Measurements from ENCODE around the gene RNF6.
A peak's percentile ranks its signal among the peaks of the same experiment; 100 is the strongest.

RNF6 gene

DNA sequence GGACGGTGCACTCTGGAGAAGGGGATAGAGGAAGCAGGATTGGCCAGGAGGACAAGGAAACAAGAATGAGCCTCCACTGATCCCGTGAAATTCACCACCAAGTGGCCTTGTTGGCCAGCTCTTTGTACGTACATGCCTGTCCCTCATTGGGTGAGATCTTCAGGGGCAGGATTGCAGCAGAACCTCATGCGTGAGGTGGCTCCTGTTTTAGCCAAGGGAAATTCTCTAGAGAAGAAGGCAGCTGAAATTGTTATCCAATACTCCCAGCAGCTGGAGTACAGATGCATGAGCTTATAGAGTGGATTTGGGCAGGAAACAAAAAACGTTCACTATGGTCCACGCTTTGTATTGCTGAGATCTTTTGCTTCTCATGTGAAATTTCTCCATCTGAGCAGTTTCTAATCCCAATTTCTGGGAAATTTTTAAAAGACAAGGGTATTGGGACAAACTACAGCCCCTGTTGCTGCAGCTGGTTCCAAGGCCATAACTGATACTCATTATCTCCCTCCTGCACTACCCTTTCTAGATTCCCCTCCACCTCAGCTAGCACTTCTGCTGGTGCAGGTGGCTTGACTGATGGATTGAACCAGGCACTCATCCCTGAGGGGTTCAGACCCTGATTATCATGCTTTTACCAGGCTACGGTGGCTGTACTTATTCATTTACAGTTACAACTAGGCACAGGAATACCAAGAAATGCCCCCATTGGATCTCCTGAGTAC is 3.9 kb upstream of the RNF6 start:
- DNase-seq: no peak

- DNase-seq: no peak
These were observed 469 bp upstream of the RNF6 start for GRCh38 chr13:26222520-26223046.

DNA sequence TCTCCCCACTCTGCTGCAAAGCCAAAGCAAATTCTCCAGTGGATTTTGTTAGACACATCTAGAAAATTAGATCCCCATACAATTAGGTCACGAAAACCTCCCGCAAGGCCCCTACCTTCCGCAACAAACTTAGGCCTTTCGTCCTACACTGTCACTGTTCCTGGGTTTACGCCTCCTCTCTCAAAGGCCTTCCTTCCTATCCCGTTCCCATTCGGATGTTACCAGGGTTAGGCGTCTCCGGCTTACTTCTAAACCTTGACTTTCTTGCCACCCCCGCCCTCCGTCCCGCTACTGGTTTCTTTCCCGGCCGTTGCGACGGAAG is 754 bp downstream of the RNF6 start:
- DNase-seq: no peak

GRCh38 chr13:26220575-26220974 is 1.5 kb downstream of the RNF6 start:
- DNase-seq: no peak

GRCh38 chr13:26219726-26220125 is 2.4 kb downstream of the RNF6 start:
- DNase-seq: no peak

GRCh38 chr13:26216042-26216441 is 6.1 kb downstream of the RNF6 start:
- DNase-seq: no peak

GRCh38 chr13:26213982-26214381 is 8.1 kb downstream of the RNF6 start:
- DNase-seq: no peak

DNA sequence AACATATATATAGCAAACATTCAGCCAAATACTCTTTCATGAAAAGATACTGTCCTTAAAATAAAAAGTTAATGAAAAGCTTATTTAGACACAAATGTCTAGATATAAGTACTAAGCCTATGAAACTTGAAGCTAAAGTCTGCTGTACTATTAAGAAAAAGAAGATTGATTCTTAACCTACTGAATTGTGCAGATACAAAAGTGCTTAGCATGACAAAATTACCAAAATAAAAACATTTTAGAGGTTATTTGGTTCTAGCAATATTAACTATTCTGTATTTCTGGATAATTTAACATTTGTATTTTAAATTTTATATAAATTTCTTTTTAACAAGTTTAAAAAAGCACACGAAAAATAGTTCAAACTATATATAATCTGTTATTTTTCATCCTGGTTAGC is 8.8 kb downstream of the RNF6 start:
- no peak for DNase-seq

DNA sequence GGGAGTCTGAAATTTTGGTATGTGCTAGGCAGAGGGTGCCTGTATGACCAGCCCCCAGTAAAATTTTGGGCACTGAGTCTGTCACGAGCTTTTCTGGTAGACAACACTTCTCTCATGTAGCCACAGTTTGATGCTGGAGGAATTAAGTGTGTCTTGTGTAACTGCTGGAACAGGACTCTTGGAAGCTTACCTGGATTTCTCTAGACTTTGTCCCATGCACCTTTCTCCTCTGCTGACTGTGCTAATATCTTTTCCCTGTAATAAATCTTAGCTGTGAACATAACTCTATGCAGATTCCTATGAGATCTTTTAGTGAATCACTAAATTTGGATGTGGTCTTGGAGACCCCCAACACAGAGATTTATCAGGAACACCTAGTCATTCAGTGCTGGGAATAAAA is 13.8 kb downstream of the RNF6 start:
- DNase-seq: no peak

- DNase-seq: no peak
These were observed 19.6 kb downstream of the RNF6 start for GRCh38 chr13:26202365-26202972.

GRCh38 chr13:26200811-26201210 is 21.3 kb downstream of the RNF6 start:
- DNase-seq: no peak

GRCh38 chr13:26198116-26198515 is 24.0 kb downstream of the RNF6 start:
- DNase-seq: no peak

DNA sequence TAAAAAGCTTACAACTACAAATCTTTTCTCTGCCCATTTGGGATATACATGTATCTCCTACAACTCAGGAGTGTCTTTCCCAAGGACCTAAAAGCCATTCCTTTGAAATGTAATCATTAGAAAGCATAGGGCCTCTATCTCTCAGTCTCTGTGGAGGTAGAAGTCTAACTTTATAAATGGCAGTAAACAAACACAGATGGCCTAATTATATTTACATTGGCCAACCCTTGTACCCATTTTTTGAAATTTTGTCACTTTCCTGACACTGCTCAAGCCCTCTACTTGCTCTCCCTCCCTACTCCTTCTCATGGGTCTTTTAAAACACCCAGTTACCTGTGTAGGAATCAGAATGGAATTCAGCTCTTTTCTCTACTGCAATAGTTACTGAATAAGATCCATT is 24.8 kb downstream of the RNF6 start:
- DNase-seq: no peak

DNA sequence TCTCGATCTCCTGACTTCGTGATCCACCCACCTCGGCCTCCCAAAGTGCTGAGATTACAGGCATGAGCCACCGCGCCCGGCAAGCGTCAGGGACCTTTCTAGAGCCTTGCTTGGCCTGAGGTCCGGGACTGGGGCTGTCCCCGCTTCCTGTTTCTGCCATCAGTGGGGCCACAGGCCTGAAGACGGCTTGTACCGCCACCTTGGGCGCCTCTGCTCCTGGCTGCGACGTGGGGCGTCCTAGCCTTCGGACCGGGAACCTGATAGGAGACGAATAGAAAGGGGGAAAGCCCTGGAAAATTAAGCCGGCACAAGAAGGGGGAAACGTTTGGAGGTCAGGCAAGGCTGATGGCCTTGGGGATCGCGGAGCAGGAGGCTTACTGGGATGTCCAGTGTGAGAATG is 35.1 kb downstream of the RNF6 start:
- peak; percentile 26 for DNase-seq

GRCh38 chr13:26186118-26186870 is 35.8 kb downstream of the RNF6 start:
- DNase-seq: peak; percentile 95

- no peak for DNase-seq
These were observed 36.4 kb downstream of the RNF6 start for GRCh38 chr13:26185720-26186117.

DNA sequence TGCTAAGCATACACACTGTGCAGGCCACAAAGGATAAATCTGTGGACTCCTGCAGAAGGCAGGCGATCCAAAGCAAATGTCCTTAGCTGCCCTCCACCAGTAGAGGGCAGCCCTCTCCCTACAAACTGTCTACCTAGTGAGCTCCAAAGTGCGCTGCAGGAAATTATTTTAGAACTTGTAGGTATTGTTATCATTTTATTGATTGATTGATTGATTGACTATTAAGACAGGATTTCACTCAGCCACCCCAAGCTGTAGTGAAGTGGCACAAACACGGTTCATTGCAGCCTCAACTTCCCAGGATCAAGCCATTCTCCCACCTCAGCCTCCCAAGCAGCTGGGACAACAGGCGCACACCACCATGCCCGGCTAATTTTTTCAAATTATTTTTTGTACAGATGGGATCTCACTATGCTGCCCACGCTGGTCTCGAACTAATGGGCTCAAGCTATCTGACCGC is 37.3 kb downstream of the RNF6 start:
- DNase-seq: peak; percentile 71

- no peak for DNase-seq
These were observed 38.7 kb downstream of the RNF6 start for GRCh38 chr13:26183416-26183815.

DNA sequence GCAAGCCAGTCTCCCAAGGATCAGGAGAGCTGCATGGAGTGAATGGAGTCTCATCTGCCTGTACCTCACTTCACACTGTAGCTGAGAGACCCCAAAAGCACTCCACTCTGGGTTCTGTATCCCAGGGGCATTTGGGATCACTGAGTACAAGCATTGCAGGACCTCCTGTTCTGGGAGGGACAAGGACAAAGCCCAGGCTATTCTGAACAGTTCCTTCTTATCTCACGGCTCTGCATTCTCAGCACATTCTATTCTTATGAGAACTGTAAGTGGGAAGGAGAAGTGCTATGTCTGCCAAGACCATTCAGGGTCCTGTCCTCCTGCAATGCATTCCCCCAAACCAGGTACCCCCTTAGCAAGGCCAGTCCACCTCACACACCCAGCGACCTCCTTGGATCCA is 42.8 kb downstream of the RNF6 start:
- no peak for DNase-seq

GRCh38 chr13:26168835-26169234 is 53.3 kb downstream of the RNF6 start:
- no peak for DNase-seq

DNA sequence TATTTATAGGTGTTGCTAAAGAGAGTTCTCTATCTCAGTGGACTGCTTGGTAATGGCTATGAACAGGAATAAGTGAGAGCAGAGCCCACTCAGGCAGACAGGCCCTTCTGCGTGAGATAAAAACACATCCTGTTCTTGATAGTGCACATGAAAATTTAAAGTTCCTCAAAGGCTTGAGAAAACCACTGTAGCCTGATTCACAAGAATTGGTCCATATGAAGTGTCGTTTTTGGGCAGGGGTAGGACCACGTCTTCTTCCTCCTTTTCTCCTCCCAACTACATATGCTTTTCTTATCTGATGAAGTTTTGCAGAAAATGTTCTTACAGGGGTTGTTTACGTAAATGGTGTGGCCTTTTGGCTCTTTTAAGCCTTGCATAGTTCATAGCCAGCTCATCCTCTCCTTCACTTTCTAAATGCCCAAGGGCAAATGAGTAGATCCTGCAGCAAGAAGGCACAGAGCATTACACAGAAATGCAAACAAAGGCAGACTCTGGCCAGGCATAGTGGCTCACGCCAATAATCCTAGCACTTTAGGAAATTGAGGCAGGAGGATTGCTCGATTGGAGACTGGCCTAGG is 53.8 kb downstream of the RNF6 start:
- DNase-seq: no peak

GRCh38 chr13:26163812-26164211 is 58.3 kb downstream of the RNF6 start:
- DNase-seq: no peak
